ENCODE results near the gene ZNF74. TPM values are rescaled to one million over a fixed set of nuclear protein-coding genes. Genes with fewer than 3 reads are reported as not detected.

Gene ZNF74
- polyA plus RNA-seq, 4 donors, result 14.8 to 24.4 (median 20.4) TPM

GRCh38 chr22:20430720-20431510 lies 37.0 kb downstream of the ZNF74 start:
- DNase-seq (ENCODE audit: low read depth in 4 of 4, low spot score in 2 of 4), result no peak

DNA sequence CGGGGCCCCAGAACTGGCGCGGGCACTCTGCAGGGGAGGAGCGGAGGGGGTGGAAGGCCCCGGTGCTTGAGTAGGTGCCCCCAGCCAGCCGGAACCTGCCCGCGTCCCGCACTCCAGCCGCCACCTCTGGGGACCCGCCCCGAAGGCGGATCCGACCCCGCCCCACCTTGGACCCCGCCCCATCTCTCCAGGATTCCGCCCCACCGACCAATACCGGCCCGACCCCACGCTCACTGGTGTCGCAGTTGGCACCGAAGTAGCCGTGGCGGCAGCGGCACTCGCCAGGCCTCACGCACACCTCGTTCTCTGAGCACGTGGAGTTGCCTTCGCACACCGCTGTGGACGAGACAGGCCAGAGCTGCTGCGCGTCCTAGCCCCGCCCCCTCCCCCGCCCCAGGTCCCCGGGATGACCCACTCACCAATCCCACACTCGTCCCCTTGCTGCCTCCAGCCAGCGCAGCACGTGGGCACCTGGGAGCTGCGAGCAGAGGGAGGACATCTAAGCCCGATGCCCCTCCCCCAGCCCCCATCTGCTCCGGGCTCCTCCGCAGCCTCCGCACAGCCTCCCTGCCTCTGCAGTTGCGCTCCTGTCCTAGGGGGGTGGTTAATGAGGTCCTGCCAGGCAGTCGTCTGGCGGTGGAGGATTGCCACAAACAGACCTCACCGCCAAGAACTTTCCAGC lies 37.7 kb downstream of the ZNF74 start:
- DNase-seq (ENCODE audit: low read depth in 4 of 4, low spot score in 2 of 4), result no peak

- no peak for DNase-seq (ENCODE audit: low read depth in 4 of 4, low spot score in 2 of 4)
Observed at GRCh38 chr22:20432244-20432686, 38.3 kb downstream of the ZNF74 start.

DNA sequence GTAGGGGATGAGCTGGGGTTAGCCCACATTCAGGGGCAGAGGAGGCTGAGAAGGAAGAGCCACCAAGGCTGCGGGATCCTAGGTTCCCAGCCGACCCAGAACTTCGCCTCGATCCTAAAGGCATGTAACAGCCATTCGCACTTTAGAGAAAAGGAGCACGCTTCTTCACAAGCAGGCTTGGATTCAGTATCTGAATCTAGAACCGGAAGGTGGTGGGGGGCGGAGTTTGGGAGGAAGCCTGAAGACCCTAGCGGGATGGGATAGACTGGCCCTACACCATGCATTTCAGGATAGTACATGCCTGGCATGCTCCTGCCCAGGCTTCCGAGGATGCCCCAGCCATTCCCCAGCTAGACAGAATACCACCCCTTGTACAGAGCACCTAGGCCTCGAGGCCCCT lies 39.2 kb downstream of the ZNF74 start:
- no peak for DNase-seq (ENCODE audit: low read depth in 4 of 4, low spot score in 2 of 4)

DNA sequence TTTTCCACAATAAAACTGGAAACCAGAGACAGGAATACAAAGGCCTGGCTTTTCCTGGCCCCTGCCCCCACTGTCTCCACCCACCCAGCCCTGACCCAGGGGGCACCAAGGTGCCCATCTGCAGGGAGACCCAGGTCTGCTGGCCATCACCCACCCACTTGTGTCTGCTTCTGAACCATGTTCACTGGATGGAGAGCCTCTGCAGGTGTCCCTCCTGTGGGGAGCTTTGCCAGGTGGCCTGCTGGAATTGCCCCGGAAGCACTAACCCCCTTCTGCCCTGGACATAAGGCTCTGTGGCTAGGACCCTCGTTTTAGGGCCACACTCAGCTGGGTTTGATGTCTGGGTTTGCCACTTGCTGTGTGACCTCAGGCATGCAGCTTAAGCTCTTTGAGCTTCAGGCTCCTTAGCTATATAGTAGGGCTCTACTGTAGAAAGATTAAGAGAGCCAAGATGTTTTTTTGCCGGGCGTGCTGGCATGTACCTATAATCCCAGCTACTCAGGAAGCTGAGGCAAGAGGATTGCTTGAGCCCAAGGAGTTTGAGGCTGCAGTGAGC lies 39.8 kb downstream of the ZNF74 start:
- DNase-seq (ENCODE audit: low read depth in 4 of 4, low spot score in 2 of 4), result no peak

DNA sequence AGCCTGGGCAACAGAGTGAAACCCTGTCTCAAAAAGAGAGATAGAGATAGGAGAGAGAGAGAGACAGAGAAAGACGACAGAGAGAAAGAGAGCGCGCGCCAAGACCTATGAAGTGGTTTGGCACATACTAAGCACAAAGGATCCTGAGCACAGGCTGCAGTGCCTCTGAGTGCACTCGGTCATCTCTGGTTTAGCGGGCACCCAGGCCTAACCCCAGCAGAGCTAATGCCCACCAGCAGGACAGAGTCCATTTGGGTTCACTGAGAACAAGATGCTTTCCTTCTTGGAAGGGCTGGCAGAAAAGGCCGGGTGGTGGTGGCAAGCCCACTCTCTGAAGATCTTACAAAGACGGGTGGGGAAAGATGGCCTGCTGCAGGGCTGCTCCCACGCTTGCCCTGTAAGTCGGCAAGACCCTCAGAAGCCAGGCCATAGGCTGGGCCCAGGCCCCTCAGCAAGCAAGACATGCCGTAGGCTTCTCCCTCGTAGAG lies 40.4 kb downstream of the ZNF74 start:
- DNase-seq (ENCODE audit: low read depth in 4 of 4, low spot score in 2 of 4), result no peak

GRCh38 chr22:20434773-20435172 lies 40.8 kb downstream of the ZNF74 start:
- DNase-seq (ENCODE audit: low read depth in 4 of 4, low spot score in 2 of 4), result no peak

DNA sequence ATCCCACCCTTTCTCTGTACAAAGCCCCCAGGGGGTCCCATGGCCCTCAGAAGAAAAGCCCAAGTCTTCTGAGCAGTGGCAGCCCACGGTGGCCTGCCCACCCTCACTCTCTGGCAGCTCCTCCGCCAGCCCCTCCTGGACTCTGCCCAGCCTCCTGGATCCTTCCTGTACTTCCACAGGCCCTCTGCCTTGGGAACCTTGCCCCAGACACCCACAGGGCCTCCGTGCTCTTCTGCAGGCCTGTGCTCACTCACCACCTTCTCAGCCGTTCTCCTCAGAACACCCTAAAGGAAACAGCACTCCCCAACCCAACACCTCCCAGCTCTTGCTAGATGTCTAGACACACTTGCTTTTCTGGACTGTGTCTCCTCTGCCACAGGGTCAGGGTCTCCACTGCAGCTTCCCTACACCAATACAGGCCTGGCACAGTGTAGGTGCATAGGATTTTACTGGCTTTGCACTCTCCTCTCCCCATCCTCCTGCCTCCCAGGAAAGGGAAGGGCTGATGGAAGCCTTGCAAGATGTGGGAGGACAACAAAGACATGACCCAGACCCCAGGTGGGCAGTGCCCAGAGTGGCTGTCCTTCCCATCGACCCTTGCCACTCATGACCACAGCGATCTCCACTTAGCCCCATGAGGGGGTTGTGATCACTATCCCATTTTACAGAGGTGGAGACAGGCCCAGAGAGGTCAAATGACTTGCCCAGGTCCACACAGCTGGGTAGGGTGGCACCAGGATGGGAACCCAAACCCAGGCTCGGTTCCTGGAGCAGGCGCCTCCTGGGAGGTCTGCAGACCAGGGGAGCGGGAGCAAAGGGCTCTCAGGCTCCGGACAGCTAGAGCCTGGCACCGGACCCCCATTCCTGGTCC lies 41.7 kb downstream of the ZNF74 start:
- DNase-seq (ENCODE audit: low read depth in 4 of 4, low spot score in 2 of 4), result no peak

DNA sequence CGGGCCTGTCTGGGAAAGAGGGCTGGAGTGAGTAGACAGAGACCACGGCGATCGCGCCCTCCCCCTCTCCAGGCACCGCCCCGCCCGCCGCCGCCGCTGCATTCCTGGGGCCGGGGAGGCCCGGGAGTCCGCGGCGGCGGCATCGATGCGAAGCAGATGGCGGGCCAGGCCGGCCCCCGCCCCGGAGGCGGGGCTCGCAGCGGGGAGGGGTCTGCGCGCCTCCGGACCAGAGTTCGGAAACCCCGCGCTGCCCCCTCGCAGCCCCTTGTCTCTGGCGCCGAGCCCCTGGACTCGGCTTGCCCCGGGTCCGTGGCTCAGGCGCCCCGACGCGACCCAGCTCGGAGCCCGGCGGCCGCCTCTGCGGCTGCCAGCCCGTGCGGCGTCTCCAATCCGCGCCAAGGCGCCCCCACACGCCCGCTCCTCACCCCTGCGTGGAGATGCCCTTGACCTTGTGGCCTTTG lies 42.4 kb downstream of the ZNF74 start:
- DNase-seq (ENCODE audit: low read depth in 4 of 4, low spot score in 2 of 4), result no peak

DNA sequence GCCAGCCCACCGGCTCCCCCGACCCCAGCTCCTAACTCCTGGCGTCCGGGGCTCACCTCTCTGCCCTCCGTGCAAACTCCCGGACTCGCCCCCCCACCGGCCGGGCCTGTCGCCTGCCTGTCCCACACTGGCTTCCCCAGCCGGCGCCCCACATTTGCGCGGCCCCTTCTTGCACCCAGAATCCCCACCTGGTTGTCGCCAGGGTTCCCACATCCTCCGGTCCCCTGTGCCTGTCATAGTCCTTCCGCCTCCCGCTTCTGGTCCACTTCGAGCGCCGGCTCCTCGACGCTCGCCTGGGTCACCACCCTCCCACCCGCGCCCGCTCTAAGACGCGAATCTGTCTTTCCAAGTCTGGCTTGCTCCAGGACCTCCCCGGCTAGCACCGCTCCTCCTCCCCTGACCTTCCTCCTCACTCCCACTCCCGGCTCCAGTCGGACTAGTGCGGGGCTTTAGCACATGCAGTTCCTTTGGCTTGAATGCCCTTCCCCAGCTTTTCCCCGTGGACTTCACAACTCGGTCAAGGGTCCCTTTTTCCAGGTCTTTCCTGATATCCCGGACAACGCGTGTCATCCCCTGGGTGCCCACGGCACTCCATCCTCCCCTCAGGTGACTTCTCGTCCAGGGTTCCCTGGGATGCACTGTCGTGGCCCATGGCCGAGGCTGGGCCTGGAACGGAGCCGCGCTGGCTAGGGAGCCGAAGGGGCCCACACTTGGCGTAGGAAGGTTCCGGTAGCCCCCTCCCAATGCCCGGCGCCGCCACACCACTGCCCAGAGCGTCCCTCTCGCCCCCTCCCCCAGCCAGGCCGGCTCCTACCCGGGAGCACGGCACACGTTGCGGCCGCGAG lies 43.0 kb downstream of the ZNF74 start:
- DNase-seq (ENCODE audit: low read depth in 4 of 4, low spot score in 2 of 4), result no peak

GRCh38 chr22:20437613-20438426 lies 43.9 kb downstream of the ZNF74 start, which contains the start of gene SCARF2:
TSS of gene SCARF2 (minus strand) at chr22:20437825. CDS start at chr22:20437754, 71 bp downstream.
- DNase-seq (ENCODE audit: low read depth in 4 of 4, low spot score in 2 of 4), result peak in 1 of 4 donors; percentile 58

DNA sequence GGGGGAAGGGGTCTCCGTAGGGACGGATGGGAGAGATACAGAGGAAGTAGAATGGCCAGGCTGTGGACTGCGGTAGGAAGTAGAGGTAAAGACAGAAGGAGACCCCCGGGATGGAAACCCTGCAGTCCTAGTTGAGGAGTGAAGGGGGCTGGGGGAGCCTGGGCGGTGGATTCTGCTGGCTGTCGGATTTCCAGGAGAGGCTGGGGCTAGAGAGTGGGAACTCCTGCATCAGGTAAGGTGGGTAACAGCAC lies 44.4 kb downstream of the ZNF74 start:
- no peak for DNase-seq (ENCODE audit: low read depth in 4 of 4, low spot score in 2 of 4)

DNA sequence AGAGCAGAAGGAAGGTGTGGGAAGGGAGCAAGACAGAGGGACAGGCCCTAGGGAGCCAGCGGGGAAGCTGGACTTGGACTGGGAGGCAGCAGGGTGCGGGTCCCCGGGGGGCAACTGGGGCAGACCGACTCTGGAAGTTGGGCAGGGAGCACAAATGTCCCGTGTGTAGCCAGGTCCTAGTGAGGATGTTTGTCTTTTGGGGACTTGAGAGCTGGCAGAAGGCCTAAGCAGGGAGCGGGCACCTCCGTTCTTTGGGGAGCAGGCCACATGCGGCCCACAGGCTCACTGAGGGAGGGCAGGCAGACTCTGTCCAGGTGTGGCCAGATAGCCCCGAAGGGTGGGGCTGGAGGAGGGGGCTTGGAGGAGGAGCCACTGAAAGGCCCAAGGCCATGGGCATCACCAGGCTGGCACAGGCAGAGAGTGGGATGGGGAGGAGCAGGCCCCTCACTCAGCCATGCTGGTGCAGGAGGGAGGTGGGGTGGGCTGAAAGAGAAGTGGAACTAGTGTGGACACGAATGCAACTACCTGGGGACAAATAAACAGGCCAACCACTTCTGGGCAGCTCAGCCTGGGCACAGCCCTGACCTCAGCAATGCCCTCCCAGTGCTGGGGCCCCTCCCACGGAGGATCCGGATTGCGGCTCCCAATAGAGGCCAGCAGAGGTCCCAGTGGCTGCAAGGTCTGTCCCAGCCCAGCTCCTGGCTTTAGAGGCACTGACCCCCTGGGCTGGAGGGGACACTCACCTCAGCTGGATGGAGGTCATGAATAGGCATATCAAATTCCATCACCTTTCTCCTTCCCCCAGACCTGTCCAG lies 44.9 kb downstream of the ZNF74 start:
- no peak for DNase-seq (ENCODE audit: low read depth in 4 of 4, low spot score in 2 of 4)

DNA sequence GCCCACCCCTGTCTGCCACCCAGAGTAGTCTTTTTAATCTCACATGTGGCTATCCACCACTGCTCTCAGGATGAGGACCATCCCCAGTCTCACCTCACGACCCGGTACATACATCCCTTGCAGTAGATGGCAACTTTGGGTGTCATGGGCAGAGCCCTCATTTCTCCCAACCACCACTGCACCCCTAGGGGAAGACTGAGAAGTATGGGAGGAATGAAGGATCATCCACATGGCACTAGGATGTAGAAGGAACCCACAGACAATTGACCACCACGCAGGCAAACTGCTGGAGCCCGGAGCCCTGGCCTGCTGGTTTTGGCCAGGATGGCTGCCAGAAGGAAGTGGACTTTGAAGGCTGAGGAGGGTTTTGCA lies 45.6 kb downstream of the ZNF74 start:
- no peak for DNase-seq (ENCODE audit: low read depth in 4 of 4, low spot score in 2 of 4)

GRCh38 chr22:20439928-20440575 lies 46.1 kb downstream of the ZNF74 start:
- DNase-seq (ENCODE audit: low read depth in 4 of 4, low spot score in 2 of 4), result no peak

- DNase-seq (ENCODE audit: low read depth in 4 of 4, low spot score in 2 of 4), result no peak
Observed at GRCh38 chr22:20440637-20441591, 47.0 kb downstream of the ZNF74 start.

Measured in left renal cortex interstitium (tissue), 4 donors.